Mesendoderm (in vitro differentiated cells): ENCODE measurements around the gene BRSK1.

Source experiments
- DNase-seq: peaks from one replicate; pipeline ENCODE4 v3.0.0; 2013
- H2AK5ac ChIP-seq: 2 replicates; pipeline ENCODE4 v1.6.1; 2013; ENCODE audit warnings: low read length, inconsistent platforms
- H2BK120ac ChIP-seq: 2 replicates; pipeline ENCODE4 v1.6.1; 2013; ENCODE audit warnings: low read depth, mild to moderate bottlenecking, low read length, moderate library complexity, mixed read lengths
- H2BK15ac ChIP-seq: replicated peaks from 2 replicates; pipeline ENCODE4 v1.6.1; 2013; ENCODE audit warnings: low read depth, mild to moderate bottlenecking, moderate library complexity
- H2BK5ac ChIP-seq: 2 replicates; pipeline ENCODE4 v1.6.1; 2013; ENCODE audit warnings: low read length, inconsistent platforms
- H3K18ac ChIP-seq: 2 replicates; pipeline ENCODE4 v1.6.1; 2013; ENCODE audit warnings: mild to moderate bottlenecking, low read length, mixed read lengths
- H3K23ac ChIP-seq: one replicate; pipeline ENCODE4 v1.6.1; 2013; ENCODE audit warnings: low read length
- H3K27ac ChIP-seq: 2 replicates; pipeline ENCODE4 v1.5.1; 2013; ENCODE audit warnings: low read depth, mild to moderate bottlenecking, inconsistent platforms, low read length, moderate library complexity
- H3K27me3 ChIP-seq: 2 replicates; pipeline ENCODE4 v1.6.1; 2013; ENCODE audit warnings: low read length, control low read depth, mild to moderate bottlenecking, inconsistent platforms; ENCODE audit not compliant: insufficient read depth, poor library complexity
- H3K36me3 ChIP-seq: 2 replicates; pipeline ENCODE4 v1.6.1; 2013; ENCODE audit warnings: low read length, inconsistent platforms; ENCODE audit not compliant: control insufficient read depth, insufficient read depth
- H3K4ac ChIP-seq: one replicate; pipeline ENCODE4 v1.6.1; 2013; ENCODE audit warnings: low read depth, mild to moderate bottlenecking, low read length, moderate library complexity
- H3K4me1 ChIP-seq: 2 replicates; pipeline ENCODE4 v1.6.1; 2013; ENCODE audit warnings: low read depth, low read length, inconsistent platforms; ENCODE audit not compliant: control insufficient read depth
- H3K4me2 ChIP-seq: 2 replicates; pipeline ENCODE4 v1.6.1; 2013; ENCODE audit warnings: low read length
- H3K4me3 ChIP-seq: 2 replicates; pipeline ENCODE4 v1.5.1; 2013; ENCODE audit warnings: mild to moderate bottlenecking, low read length
- H3K56ac ChIP-seq: one replicate; pipeline ENCODE4 v1.6.1; 2013; ENCODE audit warnings: low read length
- H3K79me1 ChIP-seq: 2 replicates; pipeline ENCODE4 v1.6.1; 2013; ENCODE audit warnings: low read length, inconsistent platforms
- H3K79me2 ChIP-seq: 2 replicates; pipeline ENCODE4 v1.6.1; 2013; ENCODE audit warnings: mild to moderate bottlenecking, low read length; ENCODE audit not compliant: control insufficient read depth, insufficient read depth
- H3K9ac ChIP-seq: 2 replicates; pipeline ENCODE4 v1.6.1; 2013; ENCODE audit warnings: low read length, inconsistent platforms
- H4K5ac ChIP-seq: one replicate; pipeline ENCODE4 v1.6.1; 2013; ENCODE audit warnings: low read length
- H4K8ac ChIP-seq: one replicate; pipeline ENCODE4 v1.6.1; 2013; ENCODE audit warnings: low read depth, mild to moderate bottlenecking, control low read depth, low read length, moderate library complexity
- WGBS: extraction: QIAGEN DNeasy Blood & Tissue Kit; methylation state at CpG from one replicate; pipeline ENCODE4 v1.1.7; 2013; ENCODE audit warnings: low lambda C conversion rate, missing lambda C conversion rate; ENCODE audit not compliant: insufficient coverage; ENCODE audit errors: extremely low coverage; 5-methylcytosine and 5-hydroxymethylcytosine counted together

Gene BRSK1

DNA sequence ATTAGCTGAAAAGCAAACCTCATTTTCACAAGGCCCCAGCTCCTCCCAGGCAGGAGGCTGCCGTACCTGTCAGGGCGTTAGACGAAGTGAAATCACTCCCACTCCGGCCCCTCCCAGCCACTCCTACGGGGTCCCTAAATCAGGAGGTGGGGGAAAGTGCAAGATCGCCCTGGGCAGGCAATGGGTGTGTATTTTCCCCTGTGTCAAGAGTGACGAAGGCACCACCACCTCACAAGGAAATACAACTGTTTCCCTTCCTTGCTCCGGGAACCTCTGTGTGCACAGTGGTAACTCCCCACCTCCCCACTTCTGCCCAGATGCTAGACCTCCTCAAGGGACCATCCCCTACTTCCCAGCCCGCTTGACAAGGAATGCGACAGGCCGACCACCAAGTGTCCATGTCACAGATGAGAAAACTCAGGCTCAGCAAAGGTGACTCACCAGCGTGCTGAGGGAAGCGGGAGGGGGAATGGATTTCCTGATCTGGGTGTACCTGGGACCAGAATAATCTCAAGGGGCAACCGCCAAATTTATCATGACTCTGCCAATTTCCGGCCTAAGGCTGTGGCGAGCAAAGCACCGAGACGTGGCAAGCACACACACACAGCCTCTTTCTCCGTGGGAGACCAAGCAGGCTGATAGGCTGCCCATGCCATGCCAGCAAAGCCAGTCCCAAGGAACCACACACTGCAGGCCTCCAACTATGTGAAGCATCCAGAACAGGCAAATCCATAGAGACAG is 32.3 kb upstream of the BRSK1 start:
- DNase-seq, result no peak
- no peak overlapping the region for H2BK120ac ChIP-seq
- peaks cover 61% of the 10 kb centered on the region for H3K79me1 ChIP-seq
- H4K5ac ChIP-seq, result no peak overlapping the region
- H3K4ac ChIP-seq, result no peak overlapping the region
- no peak overlapping the region for H3K27ac ChIP-seq
- H2AK5ac ChIP-seq, result no peak overlapping the region
- H2BK5ac ChIP-seq, result no peak overlapping the region
- H3K23ac ChIP-seq, result no peak overlapping the region
- no peak overlapping the region for H3K4me2 ChIP-seq
- H4K8ac ChIP-seq, result no peak overlapping the region
- H3K18ac ChIP-seq, result no peak overlapping the region
- no peaks in the 10 kb centered on the region for H3K4me1 ChIP-seq
- no peaks in the 10 kb centered on the region for H3K27me3 ChIP-seq
- H3K9ac ChIP-seq, result no peak overlapping the region
- peak overlapping the region; percentile 15 for H3K56ac ChIP-seq
- peaks cover 1% of the 10 kb centered on the region for H3K36me3 ChIP-seq
- H2BK15ac ChIP-seq, result no peak overlapping the region
- no CpG with 5 or more reads among the region's 19 CpGs for WGBS
- no peak overlapping the region for H3K4me3 ChIP-seq
- H3K79me2 ChIP-seq, result peaks cover 71% of the 10 kb centered on the region

DNA sequence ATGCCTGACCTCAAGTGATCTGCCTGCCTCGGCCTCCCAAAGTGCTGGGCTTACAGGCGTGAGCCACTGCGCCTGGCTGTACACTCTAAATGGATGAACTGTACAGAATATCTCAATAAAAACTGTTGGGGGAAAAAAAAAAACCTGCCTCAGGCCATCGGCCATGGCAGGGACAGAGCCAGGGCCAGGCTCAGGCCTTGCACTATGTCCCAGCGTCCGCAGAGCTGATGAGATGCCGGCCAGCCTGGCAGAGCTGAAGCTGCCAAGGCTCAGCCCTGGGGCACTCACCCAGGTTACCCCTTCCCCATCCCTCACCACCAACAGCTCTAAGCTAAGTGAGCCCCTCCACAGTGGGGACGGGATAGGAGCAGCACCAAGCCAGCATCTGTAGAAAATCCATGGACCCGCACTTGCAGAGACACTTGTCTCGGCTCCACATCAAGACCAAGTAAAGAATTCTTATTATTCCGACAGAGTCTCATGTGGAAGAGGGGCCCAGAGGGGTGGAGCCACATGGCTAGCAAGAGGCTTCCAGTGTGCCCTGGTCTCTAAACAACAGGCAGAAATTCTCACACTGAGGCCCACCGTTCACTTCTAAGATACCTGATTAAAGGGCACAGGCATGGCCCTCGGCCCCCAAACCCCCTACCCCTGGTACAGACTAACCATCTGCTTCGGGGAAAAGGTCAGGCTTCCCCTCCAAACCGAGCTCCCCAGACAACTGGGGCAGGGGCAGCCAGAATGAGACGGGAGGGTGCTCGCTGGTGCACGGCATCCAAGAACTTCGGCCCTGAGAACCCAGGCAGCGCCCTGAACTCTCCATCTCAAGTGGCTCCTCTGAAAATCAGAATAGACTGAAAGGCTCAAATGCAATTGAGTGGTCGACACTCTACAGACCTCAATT is 30.8 kb upstream of the BRSK1 start:
- no peak for DNase-seq
- H3K4ac ChIP-seq, result no peak overlapping the region
- no peak overlapping the region for H3K27ac ChIP-seq
- peaks cover 62% of the 10 kb centered on the region for H3K79me1 ChIP-seq
- no peak overlapping the region for H3K18ac ChIP-seq
- no peak overlapping the region for H3K9ac ChIP-seq
- H3K79me2 ChIP-seq, result peaks cover 86% of the 10 kb centered on the region
- no peaks in the 10 kb centered on the region for H3K27me3 ChIP-seq
- H2BK5ac ChIP-seq, result no peak overlapping the region
- H2BK120ac ChIP-seq, result no peak overlapping the region
- no peak overlapping the region for H3K4me2 ChIP-seq
- no peak overlapping the region for H4K8ac ChIP-seq
- H2AK5ac ChIP-seq, result no peak overlapping the region
- no peak overlapping the region for H3K23ac ChIP-seq
- peaks cover 7% of the 10 kb centered on the region for H3K4me1 ChIP-seq
- no peak overlapping the region for H3K4me3 ChIP-seq
- H4K5ac ChIP-seq, result no peak overlapping the region
- WGBS, result no CpG with 5 or more reads among the region's 21 CpGs
- H2BK15ac ChIP-seq, result no peak overlapping the region
- H3K36me3 ChIP-seq, result no peaks in the 10 kb centered on the region
- no peak overlapping the region for H3K56ac ChIP-seq

DNA sequence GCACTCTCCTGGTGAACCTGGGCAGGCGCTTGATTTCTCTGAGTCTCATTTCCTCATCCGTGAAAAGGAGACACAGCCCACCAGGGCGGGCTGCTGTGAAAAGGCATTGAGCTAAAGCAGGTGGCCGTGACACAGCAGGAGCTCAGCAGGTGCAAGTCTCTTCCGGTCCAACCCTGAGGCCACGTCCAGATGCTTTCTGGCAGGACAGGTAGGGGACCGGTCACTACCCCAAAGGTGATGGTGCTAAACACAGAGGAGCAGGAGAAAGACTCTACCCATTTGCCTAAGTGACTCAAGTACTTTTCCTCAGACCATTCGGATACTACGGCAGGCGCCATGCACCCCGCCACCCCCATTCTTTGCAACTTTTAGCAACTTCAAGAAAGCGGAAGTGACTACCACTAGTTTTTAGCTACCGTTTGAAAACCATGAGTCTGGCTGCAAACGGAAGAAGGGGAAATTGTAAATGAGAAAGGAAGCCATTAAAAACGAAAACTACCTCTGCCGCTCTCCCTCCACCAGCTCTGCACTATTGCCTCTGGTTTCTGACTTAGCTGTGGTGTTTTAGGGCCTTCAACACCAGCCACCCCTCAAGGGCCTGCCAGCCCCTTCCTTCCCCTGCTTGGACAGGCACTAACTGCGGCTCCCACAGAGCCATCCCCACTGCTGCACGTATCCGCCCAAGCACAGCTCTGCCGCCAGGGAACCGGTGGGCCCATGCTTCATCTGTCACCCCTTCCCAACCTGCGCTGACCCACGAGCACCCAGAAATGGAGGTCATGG is 29.8 kb upstream of the BRSK1 start:
- no peak overlapping the region for H2BK120ac ChIP-seq
- H2AK5ac ChIP-seq, result no peak overlapping the region
- no peaks in the 10 kb centered on the region for H3K36me3 ChIP-seq
- H2BK5ac ChIP-seq, result no peak overlapping the region
- no peak overlapping the region for H3K23ac ChIP-seq
- H3K9ac ChIP-seq, result no peak overlapping the region
- no peak overlapping the region for H4K8ac ChIP-seq
- H3K4ac ChIP-seq, result no peak overlapping the region
- no peak overlapping the region for H3K4me3 ChIP-seq
- H3K4me2 ChIP-seq, result no peak overlapping the region
- no peak overlapping the region for H2BK15ac ChIP-seq
- H3K27me3 ChIP-seq, result no peaks in the 10 kb centered on the region
- H3K18ac ChIP-seq, result no peak overlapping the region
- peaks cover 7% of the 10 kb centered on the region for H3K4me1 ChIP-seq
- H3K79me2 ChIP-seq, result peaks cover 82% of the 10 kb centered on the region
- H3K79me1 ChIP-seq, result peaks cover 51% of the 10 kb centered on the region
- no CpG with 5 or more reads among the region's 23 CpGs for WGBS
- no peak for DNase-seq
- H4K5ac ChIP-seq, result no peak overlapping the region
- no peak overlapping the region for H3K27ac ChIP-seq
- no peak overlapping the region for H3K56ac ChIP-seq

DNA sequence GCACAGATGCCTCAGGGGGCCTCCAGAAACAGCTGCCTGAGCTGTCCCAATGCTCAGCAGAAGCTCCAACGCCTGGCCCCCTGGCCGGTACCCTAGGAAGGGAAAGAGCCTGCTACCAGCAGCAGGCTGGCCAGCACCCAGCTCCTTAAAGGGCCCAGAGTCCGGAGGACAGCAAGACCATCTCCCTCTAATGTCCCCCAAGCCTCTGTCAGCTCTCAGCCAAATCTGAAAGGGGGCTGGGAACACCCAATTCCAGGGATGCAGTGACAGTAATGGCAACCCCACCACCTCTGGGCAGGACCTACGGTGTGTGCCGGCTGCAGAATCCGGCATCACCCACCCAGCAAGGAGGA is 29.2 kb upstream of the BRSK1 start:
- no peak overlapping the region for H4K8ac ChIP-seq
- H3K27me3 ChIP-seq, result no peaks in the 10 kb centered on the region
- WGBS, result no CpG with 5 or more reads among the region's 6 CpGs
- H2AK5ac ChIP-seq, result no peak overlapping the region
- no peak overlapping the region for H3K27ac ChIP-seq
- no peak for DNase-seq
- H3K4me2 ChIP-seq, result no peak overlapping the region
- peaks cover 7% of the 10 kb centered on the region for H3K4me1 ChIP-seq
- no peak overlapping the region for H2BK15ac ChIP-seq
- H3K36me3 ChIP-seq, result no peaks in the 10 kb centered on the region
- no peak overlapping the region for H3K18ac ChIP-seq
- peaks cover 51% of the 10 kb centered on the region for H3K79me1 ChIP-seq
- H3K4ac ChIP-seq, result no peak overlapping the region
- H3K56ac ChIP-seq, result peak overlapping the region; percentile 25
- H4K5ac ChIP-seq, result no peak overlapping the region
- H3K79me2 ChIP-seq, result peaks cover 81% of the 10 kb centered on the region
- no peak overlapping the region for H2BK120ac ChIP-seq
- no peak overlapping the region for H2BK5ac ChIP-seq
- no peak overlapping the region for H3K9ac ChIP-seq
- no peak overlapping the region for H3K23ac ChIP-seq
- H3K4me3 ChIP-seq, result no peak overlapping the region

DNA sequence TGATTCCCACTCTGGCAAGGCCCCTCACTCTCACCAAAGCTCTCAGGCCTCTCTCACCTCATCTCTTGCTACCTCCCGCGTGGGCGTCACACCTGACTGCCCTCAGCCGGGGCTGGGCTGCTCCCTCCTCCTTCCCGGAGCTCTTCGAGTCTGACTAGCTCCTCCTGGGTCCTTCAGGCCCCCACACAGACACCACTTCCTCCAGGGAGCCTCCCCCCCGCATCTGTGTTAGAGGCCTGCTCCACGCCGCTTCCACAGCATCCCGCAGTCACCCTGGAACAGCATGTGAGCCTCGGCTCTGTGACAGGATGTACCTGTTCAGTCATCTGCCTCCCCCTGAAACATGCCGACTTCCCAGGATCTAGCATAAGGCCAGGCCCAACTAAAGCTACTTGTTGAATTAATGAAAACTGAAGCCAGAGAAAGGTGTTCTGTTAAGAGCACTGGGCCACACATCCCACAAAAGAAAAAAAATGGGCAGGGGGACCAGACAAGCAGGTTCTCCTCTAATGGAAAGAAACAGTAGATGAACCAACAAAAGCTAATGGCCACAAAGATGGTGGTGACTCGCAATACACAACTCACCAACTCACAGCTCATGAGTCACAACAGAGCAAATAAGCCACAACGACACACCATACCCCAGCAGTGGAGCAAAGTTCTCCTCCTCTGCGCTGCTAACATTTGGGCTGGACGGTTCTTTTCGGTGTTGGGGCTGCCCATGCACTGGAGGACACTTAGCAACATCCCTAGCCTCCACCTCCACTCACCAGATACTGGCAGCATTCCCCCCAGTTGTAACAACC is 28.0 kb upstream of the BRSK1 start:
- Histone ChIP-seq H2BK120ac (no peak overlapping the region), H3K9ac (peak overlapping the region; percentile 21), H3K23ac (peak overlapping the region; percentile 66), H4K8ac (no peak overlapping the region), H3K36me3 (no peaks in the 10 kb centered on the region), H3K79me2 (peaks cover 71% of the 10 kb centered on the region), H4K5ac (no peak overlapping the region), H2BK5ac (no peak overlapping the region), H3K27me3 (no peaks in the 10 kb centered on the region), H3K56ac (peak overlapping the region; percentile 56), H3K4me3 (no peak overlapping the region), H3K4me2 (no peak overlapping the region), H2BK15ac (no peak overlapping the region), H3K4me1 (peaks cover 7% of the 10 kb centered on the region), H3K18ac (no peak overlapping the region), H3K27ac (no peak overlapping the region), H3K4ac (no peak overlapping the region), H3K79me1 (peaks cover 42% of the 10 kb centered on the region), H2AK5ac (no peak overlapping the region)
- DNase-seq, result no peak
- no CpG with 5 or more reads among the region's 17 CpGs for WGBS
